RPMI8226 (cell line): Measurements from ENCODE around the gene PROSER2.

ENCODE experiments used
- DNase-seq: peaks from one replicate; pipeline ENCODE4 v3.0.0-alpha.2; 2015

PROSER2 gene

DNA sequence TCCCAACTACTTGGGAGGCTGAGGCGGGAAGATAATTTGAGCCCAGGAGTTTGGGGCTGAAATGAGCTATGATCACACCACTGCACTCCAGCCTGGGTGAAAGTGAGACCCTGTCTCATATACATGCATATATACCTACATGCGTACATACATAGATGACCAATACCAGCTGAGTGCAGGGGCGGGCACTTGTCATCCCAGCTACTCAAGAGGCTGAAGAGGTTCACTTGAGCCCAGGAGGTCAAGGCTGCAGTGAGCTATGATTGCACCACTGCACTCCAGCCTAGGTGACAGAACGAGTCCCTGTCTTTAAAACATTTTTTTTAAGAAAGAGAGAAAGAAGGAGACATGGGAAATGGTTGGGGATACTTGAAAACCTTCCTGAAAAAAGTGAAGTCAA lies 17.4 kb upstream of the PROSER2 start:
- no peak for DNase-seq

GRCh38 chr10:11806706-11807105 lies 16.4 kb upstream of the PROSER2 start:
- no peak for DNase-seq

DNA sequence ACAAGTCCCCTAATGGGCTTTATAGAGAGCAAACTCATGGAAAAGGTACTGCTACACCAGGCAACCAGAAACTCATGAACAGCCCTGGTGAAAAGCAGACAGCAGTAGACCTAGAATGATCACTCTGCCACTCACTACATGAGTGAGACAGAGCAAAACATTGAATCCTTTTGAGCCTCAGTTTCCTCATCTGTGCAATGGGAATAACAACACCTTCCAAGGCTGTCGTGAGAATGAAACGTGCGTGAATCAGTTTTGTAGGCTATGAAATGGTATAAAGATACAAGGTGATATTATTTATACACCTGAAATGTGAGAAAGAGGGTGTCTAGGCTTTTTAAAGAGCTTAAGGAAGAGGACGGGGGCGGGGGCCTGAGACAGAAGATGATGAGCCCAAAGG lies 14.3 kb upstream of the PROSER2 start:
- DNase-seq = no peak

GRCh38 chr10:11810313-11810766 lies 12.8 kb upstream of the PROSER2 start:
- DNase-seq = no peak

- no peak for DNase-seq
These were observed 12.2 kb upstream of the PROSER2 start for GRCh38 chr10:11810973-11811372.

DNA sequence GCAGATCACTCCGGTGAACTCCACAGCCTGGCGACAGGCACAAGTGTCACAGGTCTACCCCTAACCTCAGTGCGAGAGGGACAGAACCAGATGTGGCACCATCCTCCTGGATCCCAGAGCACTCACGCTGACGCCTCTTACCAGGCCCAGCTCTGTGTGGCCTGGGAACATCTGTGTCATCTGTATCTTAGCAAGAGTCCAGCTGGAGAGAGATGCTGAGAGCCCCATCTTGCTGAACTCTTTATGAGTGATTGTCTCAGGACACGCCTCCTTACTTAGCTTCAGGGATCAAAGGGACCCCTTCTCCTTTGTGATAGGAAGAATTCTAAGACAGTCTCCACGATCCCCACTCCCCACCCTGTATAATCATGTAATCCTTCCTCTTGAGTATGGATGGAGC lies 10.0 kb upstream of the PROSER2 start:
- DNase-seq = no peak

- no peak for DNase-seq
These were observed 9.1 kb upstream of the PROSER2 start for GRCh38 chr10:11813855-11814567.

GRCh38 chr10:11819027-11819426 lies 4.1 kb upstream of the PROSER2 start:
- no peak for DNase-seq

DNA sequence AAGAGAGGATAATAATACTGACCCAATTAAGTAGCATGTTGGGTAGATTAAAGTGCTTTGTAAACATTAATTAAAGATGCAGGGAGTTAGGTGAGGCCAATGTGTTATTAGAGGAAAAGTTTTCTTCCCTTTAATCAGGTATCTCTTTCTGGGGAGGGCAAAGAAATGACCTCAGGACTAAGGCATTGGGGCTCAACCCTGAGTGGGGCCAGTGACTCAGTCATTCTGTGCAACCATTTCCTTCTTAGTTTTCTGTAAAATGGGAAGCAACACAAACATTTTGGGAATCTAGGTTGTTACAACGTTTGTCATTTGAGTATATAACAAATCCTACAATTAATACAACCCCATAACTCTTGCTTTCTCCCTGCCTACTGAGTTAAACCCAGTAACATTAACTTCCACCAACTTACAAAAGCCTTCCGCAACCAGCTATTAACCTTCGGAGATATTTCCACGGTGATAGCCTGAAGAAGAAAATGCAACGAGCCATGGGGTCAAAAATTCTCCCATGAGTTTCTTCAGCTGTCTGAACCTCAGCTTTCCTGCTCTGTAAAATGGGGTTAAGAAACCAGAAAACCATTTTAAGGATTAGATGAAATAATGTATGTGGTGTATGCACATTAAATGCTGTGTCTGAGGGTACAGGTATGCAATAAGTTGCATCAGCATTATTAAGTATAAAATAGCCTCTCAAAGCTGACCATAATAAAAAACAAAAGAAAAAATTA lies 965 bp upstream of the PROSER2 start:
- DNase-seq = no peak

GRCh38 chr10:11822809-11823121 lies 391 bp upstream of the PROSER2 start:
- no peak for DNase-seq

- no peak for DNase-seq
These were observed 812 bp downstream of the PROSER2 start for GRCh38 chr10:11823989-11824346.

- DNase-seq = no peak
These were observed 1.2 kb downstream of the PROSER2 start for GRCh38 chr10:11824376-11824775.

DNA sequence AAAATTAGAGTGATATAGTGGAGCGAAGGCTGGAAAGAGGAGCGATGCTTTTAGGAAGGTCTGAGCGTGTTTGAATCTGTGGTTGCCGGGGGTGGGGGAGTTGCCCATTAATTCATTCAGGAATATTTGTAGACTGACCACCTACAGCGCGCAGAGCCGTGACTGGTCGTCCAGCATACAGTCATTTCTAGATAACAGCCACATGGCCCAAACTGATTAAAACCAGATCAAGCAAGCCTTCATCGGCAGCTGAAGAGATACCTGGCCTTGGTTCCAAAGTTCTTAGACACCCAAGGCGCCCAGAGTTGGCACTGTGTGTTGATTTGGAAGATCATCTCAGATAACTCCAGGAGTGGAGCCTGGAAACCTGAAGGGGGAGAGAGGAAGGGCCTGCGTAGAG lies 1.7 kb downstream of the PROSER2 start:
- DNase-seq = no peak

GRCh38 chr10:11825796-11826414 lies 2.7 kb downstream of the PROSER2 start:
- no peak for DNase-seq

DNA sequence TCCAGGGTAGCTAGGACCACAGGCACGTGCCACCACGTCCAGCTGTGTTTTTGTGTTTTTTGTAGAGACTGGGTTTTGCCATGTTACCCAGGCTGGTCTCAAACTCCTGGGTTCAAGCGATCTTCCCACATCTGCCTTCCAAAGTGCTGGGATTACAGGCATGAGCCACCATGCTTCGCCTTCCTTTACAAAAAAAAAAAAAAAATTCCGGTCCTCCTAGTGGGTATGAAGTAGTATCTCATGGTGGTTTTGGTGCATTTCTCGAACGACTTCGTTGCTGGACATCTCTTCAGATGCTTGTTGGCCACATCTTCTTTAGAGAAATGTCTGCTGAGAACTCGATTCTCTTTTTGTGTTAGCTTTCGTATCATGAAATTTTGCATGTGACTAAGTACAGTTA lies 3.9 kb downstream of the PROSER2 start:
- no peak for DNase-seq

DNA sequence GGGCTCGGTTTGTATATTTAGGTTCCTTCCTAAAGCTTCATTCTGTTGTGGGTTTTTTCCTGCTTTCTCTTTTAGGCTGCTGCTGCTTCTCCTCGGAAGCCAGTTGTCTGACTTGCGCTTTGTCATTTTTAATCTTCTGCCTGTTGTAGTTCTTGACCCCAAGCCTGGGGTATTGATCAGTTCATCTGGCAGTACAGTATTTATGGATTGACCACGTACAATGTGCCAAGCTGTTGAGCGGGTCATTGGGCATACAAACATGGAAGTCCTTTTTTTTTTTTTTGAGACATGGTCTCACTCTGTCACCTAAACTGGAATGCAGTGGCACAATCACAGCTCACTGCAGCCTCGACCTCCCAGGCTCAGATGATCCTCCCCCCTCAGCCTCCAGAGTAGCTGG lies 4.3 kb downstream of the PROSER2 start:
- no peak for DNase-seq

DNA sequence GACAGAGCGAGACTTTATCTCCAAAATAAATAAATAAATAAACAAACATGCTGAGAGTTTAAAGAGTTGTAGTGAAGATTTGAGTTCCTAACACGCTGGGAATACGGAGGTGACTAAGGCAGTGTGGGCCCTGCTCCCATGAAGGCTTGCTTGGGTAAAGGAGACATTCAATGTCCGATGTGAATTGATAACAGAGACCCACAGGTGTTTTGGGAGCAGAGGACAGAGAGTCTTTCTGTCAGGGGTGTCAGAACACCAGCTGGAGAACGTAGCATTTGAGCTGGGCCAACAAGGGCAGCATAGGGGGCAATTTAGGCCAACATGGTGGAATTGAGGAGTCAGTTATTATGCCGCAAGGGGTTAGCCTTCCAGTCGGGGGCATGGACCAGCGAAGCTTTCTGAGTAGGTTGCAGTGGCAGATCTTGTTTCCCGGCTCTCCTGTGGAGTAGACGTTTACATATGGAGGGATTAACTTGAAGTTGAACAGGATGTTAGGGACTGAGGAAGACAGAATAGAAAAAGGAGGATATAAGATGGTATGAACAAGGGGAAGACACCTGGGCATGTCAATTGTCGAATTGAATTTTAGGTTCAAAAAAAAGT lies 5.6 kb downstream of the PROSER2 start:
- DNase-seq = no peak

DNA sequence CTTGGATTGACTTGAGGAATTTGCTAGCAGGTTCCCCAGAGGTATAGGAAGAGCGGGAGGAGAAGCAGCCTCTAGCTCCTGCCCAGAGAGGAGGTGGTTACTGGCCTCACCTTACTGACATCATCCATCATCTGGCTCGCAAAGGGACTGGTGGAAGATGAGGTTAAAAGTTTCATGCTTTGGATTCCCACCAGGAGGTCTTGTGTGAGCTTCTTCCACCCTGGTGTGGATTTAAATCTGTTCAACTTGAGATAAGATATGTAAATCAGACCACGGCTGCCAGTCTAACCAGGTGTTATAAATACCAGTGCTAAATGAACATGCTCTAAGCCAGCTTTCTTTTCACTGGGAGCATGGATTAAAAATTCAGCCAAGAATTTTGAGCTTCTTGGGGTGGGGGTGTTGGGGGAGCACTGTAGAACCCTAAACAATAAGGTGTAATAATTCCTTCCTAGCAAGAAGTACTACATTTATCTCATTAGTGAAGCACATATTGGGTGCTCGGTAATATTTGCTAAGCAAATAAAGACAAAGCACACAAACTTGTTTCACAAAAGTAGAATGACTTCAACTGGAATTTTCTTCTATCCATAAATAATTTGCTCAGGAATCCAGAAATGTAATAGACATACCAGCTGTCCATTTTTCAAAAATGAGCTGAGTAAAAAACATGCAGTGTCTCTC lies 7.8 kb downstream of the PROSER2 start:
- DNase-seq = no peak

DNA sequence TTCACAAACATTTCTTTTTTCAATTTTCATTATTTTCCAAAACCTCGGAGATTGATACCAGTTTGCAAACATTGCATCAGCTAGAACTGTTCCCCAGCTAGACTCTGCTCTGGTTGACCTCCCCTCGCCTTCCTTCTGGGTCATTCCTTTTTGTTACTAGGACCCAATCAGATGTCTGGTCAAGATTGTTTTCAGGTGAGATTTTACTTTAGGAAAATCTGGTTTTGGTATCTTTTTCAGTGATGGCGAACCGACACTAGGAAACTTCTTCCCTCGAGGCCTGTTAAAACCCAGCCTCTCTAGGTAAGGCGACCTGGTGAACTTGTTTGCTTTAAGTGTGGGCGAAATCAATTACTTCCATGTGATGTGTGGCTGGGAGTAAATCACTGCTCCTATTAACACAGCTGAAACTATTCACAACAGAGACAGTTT lies 8.4 kb downstream of the PROSER2 start:
- DNase-seq = no peak

DNA sequence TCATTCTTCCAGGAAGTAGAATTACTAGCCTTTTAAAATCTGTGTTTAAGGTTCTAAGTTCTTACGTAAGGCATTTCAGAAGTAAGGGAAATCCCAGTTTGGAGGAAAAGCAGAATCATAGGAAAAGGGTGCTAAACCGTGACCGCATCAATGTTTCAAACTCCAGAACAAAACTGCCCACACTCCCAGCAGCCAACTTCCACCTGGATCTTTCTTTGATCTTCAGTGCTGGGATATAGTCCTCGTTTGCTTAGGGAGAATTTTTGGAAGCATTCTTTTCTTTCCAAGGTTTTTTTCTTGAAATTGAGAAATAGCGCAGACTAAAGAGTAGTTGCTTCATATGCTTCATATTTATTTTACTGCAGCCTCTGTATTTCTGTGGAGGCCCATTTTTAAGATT lies 8.9 kb downstream of the PROSER2 start:
- no peak for DNase-seq

GRCh38 chr10:11835061-11835460 lies 11.9 kb downstream of the PROSER2 start:
- DNase-seq = no peak

DNA sequence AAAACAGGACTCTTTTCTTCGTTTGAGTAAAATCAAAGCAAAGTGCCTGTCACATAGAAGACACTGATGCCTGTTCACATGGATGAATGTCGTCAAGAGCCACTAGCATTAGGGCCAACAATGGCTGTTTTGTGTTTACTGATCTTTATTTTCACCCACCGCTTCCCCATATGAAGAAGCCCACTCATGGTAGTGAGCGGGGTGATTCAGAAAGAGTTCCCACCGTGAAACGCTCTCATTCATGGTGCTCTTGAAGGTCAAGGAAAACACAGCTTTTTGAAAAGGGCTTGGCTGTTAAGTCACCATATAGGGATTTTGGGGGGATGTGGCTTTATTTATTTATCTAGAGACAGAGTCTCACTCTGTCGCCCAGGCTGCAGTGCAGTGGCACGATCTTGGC lies 12.5 kb downstream of the PROSER2 start:
- no peak for DNase-seq
